BJ (cell line): ENCODE results near the gene MYO5C. TPM values are rescaled to one million over a fixed set of nuclear protein-coding genes. Genes with fewer than 3 reads are reported as not detected.

Experiments used
- CTCF ChIA-PET: fragments of 350-600 bp; formaldehyde crosslinking; extraction: SDS; loops from one replicate; lab custom pipeline; 2021; ENCODE audit warnings: antibody characterized with exemption, inconsistent platforms; lab: Yijun Ruan, JAX
- POLR2A ChIA-PET: fragments of 300-600 bp; sonication (Branson Sonifier 250); formaldehyde crosslinking; extraction: SDS; loops from one replicate; lab custom pipeline; 2021; ENCODE audit warnings: antibody characterized with exemption; lab: Charles Lee
- DNase-seq: peaks from one replicate; pipeline ENCODE4 v3.0.0-alpha.2; 2011; ENCODE audit warnings: low read depth
- H3K27me3 ChIP-seq: 2 replicates; pipeline ENCODE4 v1.6.0; 2011; ENCODE audit warnings: low read length; ENCODE audit not compliant: control insufficient read depth, insufficient read depth
- H3K36me3 ChIP-seq: 2 replicates; pipeline ENCODE4 v1.5.1; 2011; ENCODE audit warnings: low read length; ENCODE audit not compliant: control insufficient read depth, insufficient read depth
- H3K4me3 ChIP-seq: 2 replicates; pipeline ENCODE4 v1.5.1; 2011; ENCODE audit warnings: low read depth, mild to moderate bottlenecking, control low read depth, low read length
- CTCF ChIP-seq: IDR thresholded peaks from 2 replicates; pipeline ENCODE4 v1.5.1; 2011; ENCODE audit warnings: low read depth, mild to moderate bottlenecking, control low read depth, inconsistent platforms, low read length, moderate library complexity; ENCODE audit not compliant: insufficient read depth
- polyA plus RNA-seq: library from polyadenylated mRNA; depleted of rRNA; stranded (reverse); fragments of >200 nt; gene quantifications from 2 replicates; pipeline ENCODE4 v1.2.3, GENCODE V29; 2011

MYO5C gene
- polyA plus RNA-seq, 1 experiment: 0.13 TPM

- TF ChIP-seq CTCF: no peak
- CTCF ChIA-PET: interaction anchor here (0.9 kb wide), 1 partner anchor 44 kb away, joined by 3 read pairs; no protein-coding TSS in a partner anchor
- Histone ChIP-seq H3K27me3 (peaks cover 16% of the 10 kb centered on the region), H3K36me3 (no peaks in the 10 kb centered on the region), H3K4me3 (peak overlapping the region; percentile 39)
- POLR2A ChIA-PET: no interaction called here
- no peak for DNase-seq
Measured at GRCh38 chr15:52294881-52295420, 653 bp downstream of the MYO5C start.

- DNase-seq: no peak
- POLR2A ChIA-PET: no interaction called here
- Histone ChIP-seq H3K27me3 (peaks cover 16% of the 10 kb centered on the region), H3K36me3 (no peaks in the 10 kb centered on the region), H3K4me3 (no peak overlapping the region)
- TF ChIP-seq CTCF: no peak
- CTCF ChIA-PET: no interaction called here
Measured at GRCh38 chr15:52292780-52293392, 2.7 kb downstream of the MYO5C start.

GRCh38 chr15:52291204-52291603 lies 4.4 kb downstream of the MYO5C start:
- no peak overlapping the region for H3K4me3 ChIP-seq
- CTCF ChIA-PET: no interaction called here
- TF ChIP-seq CTCF: no peak
- no peak for DNase-seq
- no peaks in the 10 kb centered on the region for H3K36me3 ChIP-seq
- peaks cover 16% of the 10 kb centered on the region for H3K27me3 ChIP-seq
- POLR2A ChIA-PET: no interaction called here

- no peaks in the 10 kb centered on the region for H3K36me3 ChIP-seq
- ChIA-PET CTCF (no interaction called here), POLR2A (no interaction called here)
- no peak for TF ChIP-seq CTCF
- DNase-seq: no peak
- no peak overlapping the region for H3K4me3 ChIP-seq
- peaks cover 16% of the 10 kb centered on the region for H3K27me3 ChIP-seq
Measured at GRCh38 chr15:52290800-52291199, 4.8 kb downstream of the MYO5C start.

GRCh38 chr15:52290329-52290728 lies 5.3 kb downstream of the MYO5C start:
- no peak overlapping the region for H3K4me3 ChIP-seq
- DNase-seq: no peak
- peaks cover 16% of the 10 kb centered on the region for H3K27me3 ChIP-seq
- ChIA-PET CTCF (no interaction called here), POLR2A (no interaction called here)
- H3K36me3 ChIP-seq: no peaks in the 10 kb centered on the region
- no peak for TF ChIP-seq CTCF
